NAMALWA (cell line): Measurements from ENCODE around the gene STK38L.
"Not testable (repeated sequence)": the region's sequence is repeated elsewhere in the genome, so short reads cannot be mapped to it uniquely, and the experiment has no call there.

Source experiments
- DNase-seq: peaks from one replicate; pipeline ENCODE4 v3.0.0-alpha.2; 2015; ENCODE audit warnings: low spot score

The STK38L gene

DNA sequence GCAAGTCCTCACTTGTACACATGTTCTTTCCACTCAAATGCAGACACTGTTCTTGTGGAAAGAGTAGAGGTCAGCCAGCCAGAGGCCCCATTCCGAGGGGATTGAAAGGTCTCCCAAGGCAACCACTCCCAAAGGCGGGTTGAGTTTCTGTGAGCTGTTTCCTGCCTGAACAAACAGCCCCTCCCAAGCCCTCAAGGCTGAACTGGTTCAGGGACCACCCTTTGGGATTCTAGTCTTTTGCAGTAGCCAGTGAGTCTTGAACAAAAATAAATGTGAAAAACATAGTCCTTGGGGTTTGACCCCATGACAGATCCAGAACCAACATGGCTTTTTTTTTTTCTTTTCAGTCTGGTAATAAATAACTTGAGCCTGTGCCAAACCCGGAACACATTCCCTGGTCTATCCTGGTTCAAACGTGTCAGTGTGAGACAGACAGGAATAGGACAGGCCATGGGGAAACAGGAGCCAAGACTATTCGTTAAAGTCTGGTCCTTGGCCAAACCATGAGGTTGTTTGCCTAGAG lies 17.6 kb upstream of the STK38L start:
- no peak for DNase-seq

DNA sequence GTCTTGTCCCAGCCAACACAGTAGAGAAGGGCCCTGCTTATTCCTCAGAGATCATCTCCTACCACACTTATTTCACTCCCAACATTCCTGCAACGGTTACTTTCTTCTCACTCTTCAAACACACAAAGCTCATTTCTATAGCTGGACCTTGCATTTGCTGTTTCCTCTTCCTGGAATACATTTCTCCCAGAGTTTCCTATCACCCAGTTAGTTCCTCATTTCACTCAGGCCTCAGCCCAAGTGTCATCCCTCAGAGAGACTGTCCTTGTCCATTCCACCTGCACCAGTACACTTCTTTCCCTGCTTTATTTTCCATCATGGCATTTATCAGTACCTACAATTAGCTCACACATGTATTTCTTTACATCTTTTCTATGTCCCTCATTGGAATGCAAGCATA lies 14.7 kb upstream of the STK38L start:
- no peak for DNase-seq

- not testable (repeated sequence) for DNase-seq
Observed at GRCh38 chr12:27231374-27231773, 12.7 kb upstream of the STK38L start.

- DNase-seq, result no peak
Observed at GRCh38 chr12:27233814-27234213, 10.3 kb upstream of the STK38L start.

GRCh38 chr12:27236498-27236897 lies 7.6 kb upstream of the STK38L start:
- no peak for DNase-seq

- DNase-seq, result peak; percentile 57
Observed at GRCh38 chr12:27237790-27238771, 6.0 kb upstream of the STK38L start.

- DNase-seq, result no peak
Observed at GRCh38 chr12:27243006-27243405, 1.1 kb upstream of the STK38L start.

DNA sequence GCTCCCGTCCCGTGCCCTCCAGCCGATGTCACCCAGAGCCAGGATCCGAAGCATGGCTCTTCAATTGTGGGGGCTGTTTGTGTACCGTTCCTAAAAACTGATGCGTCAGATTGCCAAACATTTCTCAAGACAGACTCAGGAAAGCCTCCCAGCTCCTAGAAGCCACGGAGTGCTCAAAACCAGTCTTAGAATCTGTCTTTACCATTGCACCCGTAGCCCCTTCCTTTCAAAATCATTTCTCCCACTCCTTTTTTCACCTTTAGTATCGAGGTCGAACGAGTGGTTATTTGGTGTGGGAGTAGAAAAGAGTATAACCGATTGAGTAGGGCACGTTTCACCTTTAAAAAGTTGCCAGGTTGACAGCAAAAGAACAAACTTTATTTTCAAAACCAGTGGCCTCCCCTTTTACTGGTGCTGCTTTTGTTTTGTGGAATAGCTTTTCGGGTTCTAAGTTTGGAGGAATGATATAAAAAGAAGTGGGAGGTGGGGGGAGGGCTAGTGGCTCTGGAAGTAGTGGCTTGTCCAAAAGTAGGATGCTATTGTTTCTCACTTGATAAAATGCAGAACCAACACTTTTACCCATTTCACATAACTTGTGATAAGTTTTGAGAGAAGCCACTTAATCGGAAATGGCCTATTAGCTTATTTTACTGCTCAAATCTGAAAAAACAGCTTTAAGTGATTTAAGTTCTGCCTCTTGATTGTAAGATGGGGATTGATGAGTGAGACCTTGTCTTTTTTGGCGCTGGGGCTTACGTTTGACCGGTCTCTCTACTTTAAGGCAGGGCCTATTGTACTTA lies 803 bp downstream of the STK38L start:
- peak; percentile 58 for DNase-seq

DNA sequence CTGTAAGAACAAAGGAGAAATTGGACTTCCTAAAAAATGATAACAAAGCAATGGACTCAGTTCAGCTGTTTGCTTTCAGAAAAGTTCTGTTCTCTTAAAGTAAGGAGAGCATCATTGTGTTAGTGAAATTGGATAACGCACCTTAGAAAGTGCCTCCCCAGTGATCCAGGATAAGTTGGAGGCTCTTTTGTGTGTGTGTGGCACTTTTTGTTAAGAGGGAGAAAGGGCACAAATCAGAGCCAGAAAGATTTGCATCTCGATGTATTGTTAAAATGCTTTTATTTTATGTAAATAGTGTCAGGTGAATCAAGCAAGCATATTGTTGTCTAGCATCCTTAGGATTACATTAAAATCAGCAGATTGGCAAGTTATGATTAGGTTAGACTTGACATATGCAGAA lies 2.1 kb downstream of the STK38L start:
- DNase-seq, result no peak

- no peak for DNase-seq
Observed at GRCh38 chr12:27246774-27247173, 2.7 kb downstream of the STK38L start.

- DNase-seq, result no peak
Observed at GRCh38 chr12:27252934-27253333, 8.8 kb downstream of the STK38L start.

- no peak for DNase-seq
Observed at GRCh38 chr12:27253347-27253746, 9.3 kb downstream of the STK38L start.

- DNase-seq, result no peak
Observed at GRCh38 chr12:27255806-27256205, 11.7 kb downstream of the STK38L start.

GRCh38 chr12:27257104-27257843 lies 13.2 kb downstream of the STK38L start:
- no peak for DNase-seq

GRCh38 chr12:27260746-27261145 lies 16.7 kb downstream of the STK38L start:
- no peak for DNase-seq

DNA sequence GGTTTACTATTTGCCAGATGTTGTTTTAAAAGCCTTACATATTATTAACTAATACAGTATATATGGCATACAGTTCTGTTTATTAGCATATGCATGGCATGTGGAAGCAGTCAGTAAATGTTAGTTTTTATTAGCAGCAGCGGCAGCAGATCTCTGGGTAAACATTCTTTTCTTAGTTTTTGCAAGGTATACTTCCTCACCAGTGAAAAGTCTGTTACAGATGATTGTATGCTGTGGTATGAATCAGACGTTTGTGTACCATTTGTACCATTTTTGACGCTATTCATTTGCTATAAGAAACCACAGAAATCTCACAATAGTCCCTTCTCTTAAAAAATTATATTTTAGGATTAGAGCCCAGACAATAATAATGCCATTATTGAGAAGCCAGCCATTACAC lies 17.8 kb downstream of the STK38L start:
- no peak for DNase-seq

DNA sequence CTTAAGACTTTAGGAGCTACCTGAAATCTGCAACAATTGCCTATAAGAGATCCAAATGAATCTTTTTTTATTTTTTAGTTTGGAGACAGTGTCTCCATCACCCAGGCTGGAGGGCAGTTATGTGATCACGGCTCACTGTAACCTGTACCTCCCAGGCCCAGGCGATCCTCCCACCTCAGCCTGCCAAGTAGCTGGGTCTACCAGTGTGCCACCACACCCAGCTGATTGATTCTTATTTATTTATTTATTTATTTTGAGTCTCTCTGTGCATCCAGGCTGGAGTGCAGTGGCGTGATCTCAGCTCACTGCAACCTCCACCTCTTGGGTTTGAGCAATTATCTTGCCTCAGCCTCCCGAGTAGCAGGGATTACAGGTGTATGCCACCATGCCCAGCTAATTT lies 26.1 kb downstream of the STK38L start:
- no peak for DNase-seq

DNA sequence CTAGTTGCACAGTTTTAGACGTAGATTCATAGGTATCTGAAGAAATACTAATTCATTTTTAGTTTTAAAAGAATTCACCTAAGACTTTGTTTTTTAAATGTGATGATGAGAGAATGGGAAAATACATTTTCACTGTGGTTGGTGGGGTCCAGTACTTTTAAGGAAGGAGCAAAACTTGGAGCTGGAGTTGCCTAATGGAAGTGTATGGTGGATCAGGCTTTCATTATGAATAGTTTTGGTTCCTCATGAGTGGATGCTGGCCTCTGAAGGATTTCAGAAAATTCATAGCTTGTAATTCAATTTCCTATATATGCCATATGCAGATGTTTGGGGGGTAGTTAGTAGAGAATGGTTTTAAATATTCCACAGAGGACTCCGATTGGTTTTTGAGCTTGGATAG lies 27.1 kb downstream of the STK38L start:
- DNase-seq, result no peak

DNA sequence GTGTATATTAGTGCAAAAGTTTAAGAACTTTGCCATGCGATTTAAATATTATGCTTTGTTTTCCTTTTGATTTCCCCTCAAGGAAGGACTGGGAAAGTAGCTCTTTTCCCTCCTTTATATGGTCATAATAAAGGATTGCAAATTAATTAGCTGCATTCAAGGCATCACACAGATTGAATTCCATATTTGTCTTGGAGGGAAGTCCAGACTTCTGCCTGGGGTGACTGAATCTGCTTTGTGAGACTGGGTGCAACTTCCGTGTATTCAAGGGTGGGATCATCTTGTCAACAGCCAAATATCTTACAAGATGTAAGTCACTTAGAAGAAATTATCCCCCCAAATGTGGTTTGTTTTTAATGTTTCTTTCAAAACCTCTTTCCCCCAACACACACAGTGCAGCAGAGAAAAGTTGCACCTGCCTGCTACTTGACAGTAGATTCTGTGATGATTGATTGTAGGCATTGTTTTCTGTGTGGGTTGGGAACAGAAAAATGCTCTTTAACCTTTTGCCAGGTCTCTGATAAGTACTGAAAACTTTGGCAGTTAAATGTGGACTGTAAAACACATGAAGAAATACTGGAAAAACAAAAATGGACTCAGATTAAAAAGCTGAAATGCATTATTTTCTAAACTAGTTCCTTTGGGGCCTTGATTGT lies 28.4 kb downstream of the STK38L start:
- DNase-seq, result no peak

GRCh38 chr12:27273114-27273513 lies 29.0 kb downstream of the STK38L start:
- no peak for DNase-seq

DNA sequence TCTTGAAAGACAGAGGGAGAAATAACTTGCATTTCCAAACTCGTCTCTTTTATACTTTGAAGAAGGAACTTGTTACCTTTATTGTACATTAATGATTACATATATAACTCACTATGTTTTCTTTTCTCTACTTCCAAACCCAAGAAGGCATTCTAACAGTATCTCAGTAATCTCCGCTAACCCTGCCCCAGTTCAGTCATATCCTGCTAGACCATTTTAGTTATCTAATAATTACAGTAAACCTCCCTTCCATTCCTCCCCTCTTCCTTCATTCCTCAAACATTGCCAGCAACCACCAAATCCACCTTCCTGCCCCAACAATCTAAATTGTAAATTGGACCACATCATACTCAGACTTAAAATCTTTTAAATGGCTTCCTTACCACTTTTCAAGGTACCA lies 30.6 kb downstream of the STK38L start:
- no peak for DNase-seq

- DNase-seq, result no peak
Observed at GRCh38 chr12:27276275-27276674, 32.2 kb downstream of the STK38L start.
